H1 (cell line): ENCODE measurements around the gene LAMC1. TPM values are rescaled to one million over a fixed set of nuclear protein-coding genes. Genes with fewer than 3 reads are reported as not detected.

Source experiments
- CTCF ChIA-PET: fragments of 300-600 bp; sonication (Branson Sonifier 250); formaldehyde crosslinking; loops from one replicate; lab custom pipeline; 2021; ENCODE audit not compliant: partially characterized antibody; lab: Charles Lee
- POLR2A ChIA-PET: fragments of 300-600 bp; sonication (Branson Sonifier 250); formaldehyde crosslinking; loops from one replicate; lab custom pipeline; 2021; ENCODE audit warnings: inconsistent platforms; ENCODE audit not compliant: partially characterized antibody; lab: Charles Lee
- DNase-seq, 2 experiments: peaks; one replicate each; pipeline versions ENCODE4 v3.0.0 to v3.0.0-alpha.2; 2010 to 2022; ENCODE audit warnings: low spot score in 2 of 2, low read depth in 1 of 2, mixed read lengths in 1 of 2
- FAIRE-seq: peaks from 2 replicates; lab custom pipeline; 2011; peaks lifted over from hg19 to GRCh38; lab: Jason Lieb, UNC
- H2AFZ ChIP-seq: 2 replicates; pipeline ENCODE4 v1.8.1; 2012; ENCODE audit warnings: low read length, inconsistent platforms
- H2AK5ac ChIP-seq: 2 replicates; pipeline ENCODE4 v1.6.1; 2013; ENCODE audit warnings: low read depth, low read length
- H2BK120ac ChIP-seq: replicated peaks from 2 replicates; pipeline ENCODE3; 2013; ENCODE audit warnings: low read depth, low read length, inconsistent platforms
- H2BK12ac ChIP-seq: 2 replicates; pipeline ENCODE4 v1.6.1; 2013; ENCODE audit warnings: low read depth, low read length
- H2BK15ac ChIP-seq: 2 replicates; pipeline ENCODE4 v1.6.1; 2013; ENCODE audit warnings: low read length
- H2BK20ac ChIP-seq: 2 replicates; pipeline ENCODE4 v1.6.1; 2013; ENCODE audit warnings: low read length
- H2BK5ac ChIP-seq: 2 replicates; pipeline ENCODE4 v1.6.1; 2013; ENCODE audit warnings: low read depth, low read length
- H3K14ac ChIP-seq: 2 replicates; pipeline ENCODE4 v1.6.1; 2013; ENCODE audit warnings: inconsistent platforms; ENCODE audit not compliant: insufficient read length
- H3K18ac ChIP-seq: 2 replicates; pipeline ENCODE4 v1.6.1; 2013; ENCODE audit warnings: low read length; ENCODE audit errors: extremely low read depth
- H3K23ac ChIP-seq: 2 replicates; pipeline ENCODE4 v1.6.1; 2013; ENCODE audit warnings: inconsistent platforms; ENCODE audit not compliant: insufficient read length
- H3K23me2 ChIP-seq: 2 replicates; pipeline ENCODE4 v1.6.1; 2013; ENCODE audit warnings: low read depth, low read length
- H3K27ac ChIP-seq: 2 replicates; pipeline ENCODE4 v1.6.1; 2011; ENCODE audit warnings: low read depth, low read length, inconsistent platforms
- H3K27me3 ChIP-seq, 4 experiments: replicated peaks in 1 of 4; 1 replicate in 1 of 4; 2 replicates in 3 of 4; pipeline versions ENCODE4 v1.6.1 to v1.8.1; 2011 to 2013; ENCODE audit warnings: low read length in 3 of 4, mild to moderate bottlenecking in 3 of 4, inconsistent platforms in 2 of 4, mixed read lengths in 2 of 4, moderate library complexity in 1 of 4; ENCODE audit not compliant: control insufficient read depth in 3 of 4, insufficient read depth in 3 of 4; ENCODE audit errors: extremely low read depth in 1 of 4
- H3K36me3 ChIP-seq, 4 experiments: 2 replicates each; pipeline versions ENCODE4 v1.6.1 to v1.8.1; 2011 to 2013; ENCODE audit warnings: mild to moderate bottlenecking in 4 of 4, low read length in 3 of 4, moderate library complexity in 2 of 4, control low read depth in 1 of 4, inconsistent platforms in 1 of 4; ENCODE audit not compliant: insufficient read depth in 4 of 4, control insufficient read depth in 2 of 4
- H3K4ac ChIP-seq: replicated peaks from 2 replicates; pipeline ENCODE3; 2013; ENCODE audit warnings: low read length, low read depth, mixed read lengths, inconsistent platforms; ENCODE audit not compliant: insufficient read length
- H3K4me1 ChIP-seq, 4 experiments: replicated peaks in 1 of 4; 1 replicate in 1 of 4; 2 replicates in 3 of 4; pipeline versions ENCODE4 v1.6.1 to v1.8.1; 2011 to 2013; ENCODE audit warnings: low read length in 3 of 4, inconsistent platforms in 2 of 4, mixed read lengths in 1 of 4; ENCODE audit not compliant: insufficient read depth in 4 of 4, control insufficient read depth in 3 of 4
- H3K4me2 ChIP-seq, 2 experiments: 2 replicates each; pipeline versions ENCODE4 v1.6.1 to v1.8.1; 2011 to 2013; ENCODE audit warnings: low read depth in 2 of 2, low read length in 2 of 2, control low read depth in 1 of 2, inconsistent platforms in 1 of 2, mild to moderate bottlenecking in 1 of 2; ENCODE audit not compliant: insufficient read depth in 1 of 2
- H3K4me3 ChIP-seq, 4 experiments: fragments of 200-600, 300-600 bp in 1 of 4; sonication (generic), shearing (Covaris generic), sonication (Bioruptor Twin) in 1 of 4; 2 replicates each; pipeline versions ENCODE4 v1.5.1 to v1.8.1; 2011 to 2016; ENCODE audit warnings: low read length in 4 of 4, low read depth in 3 of 4, control low read depth in 2 of 4, inconsistent platforms in 2 of 4, mild to moderate bottlenecking in 2 of 4, mixed read lengths in 1 of 4, moderate library complexity in 1 of 4; ENCODE audit not compliant: insufficient read depth in 2 of 4; ENCODE audit errors: extremely low read depth in 1 of 4
- H3K56ac ChIP-seq: replicated peaks from 2 replicates; pipeline ENCODE3; 2013; ENCODE audit warnings: low read depth, mild to moderate bottlenecking, mixed read lengths, low read length, inconsistent platforms; ENCODE audit not compliant: insufficient read length
- H3K79me1 ChIP-seq: 2 replicates; pipeline ENCODE4 v1.6.1; 2013; ENCODE audit warnings: low read depth, low read length, control low read depth
- H3K79me2 ChIP-seq, 2 experiments: 2 replicates each; pipeline versions ENCODE4 v1.6.1 to v1.8.1; 2012 to 2013; ENCODE audit warnings: low read length in 2 of 2, mild to moderate bottlenecking in 2 of 2, inconsistent platforms in 1 of 2; ENCODE audit not compliant: insufficient read depth in 2 of 2, control insufficient read depth in 1 of 2
- H3K9ac ChIP-seq, 4 experiments: replicated peaks in 1 of 4; 1 replicate in 1 of 4; 2 replicates in 3 of 4; pipeline versions ENCODE4 v1.6.1 to v1.8.1; 2011 to 2013; ENCODE audit warnings: low read depth in 3 of 4, low read length in 3 of 4, control low read depth in 2 of 4, mild to moderate bottlenecking in 2 of 4, moderate library complexity in 2 of 4, inconsistent platforms in 1 of 4; ENCODE audit errors: extremely low read depth in 1 of 4
- H3K9me3 ChIP-seq, 2 experiments: 2 replicates each; pipeline versions ENCODE4 v1.6.1 to v1.8.1; 2012 to 2013; ENCODE audit warnings: mild to moderate bottlenecking in 2 of 2, moderate library complexity in 2 of 2, control low read depth in 1 of 2, inconsistent platforms in 1 of 2, low read depth in 1 of 2, low read length in 1 of 2, mixed read lengths in 1 of 2; ENCODE audit not compliant: insufficient read depth in 2 of 2
- H4K20me1 ChIP-seq, 2 experiments: replicated peaks in 1 of 2; 2 replicates each; pipeline versions ENCODE3 to v1.8.1; 2011 to 2013; ENCODE audit warnings: inconsistent platforms in 2 of 2, low read length in 2 of 2, mild to moderate bottlenecking in 1 of 2; ENCODE audit not compliant: insufficient read depth in 2 of 2, control insufficient read depth in 1 of 2
- H4K5ac ChIP-seq: 2 replicates; pipeline ENCODE4 v1.6.1; 2013; ENCODE audit warnings: low read length, low read depth, mixed read lengths, inconsistent platforms; ENCODE audit not compliant: insufficient read length
- H4K8ac ChIP-seq: 2 replicates; pipeline ENCODE4 v1.8.0; 2013; ENCODE audit warnings: mild to moderate bottlenecking, moderate library complexity, low read length, inconsistent platforms; ENCODE audit not compliant: insufficient read depth; ENCODE audit errors: extremely low read depth
- H4K91ac ChIP-seq: replicated peaks from 2 replicates; pipeline ENCODE3; 2013; ENCODE audit warnings: low read length, mixed read lengths, inconsistent platforms; ENCODE audit not compliant: insufficient read length
- CHD2 ChIP-seq: IDR thresholded peaks from 2 replicates; pipeline ENCODE4 v1.6.1; 2012; ENCODE audit warnings: low read length, improper control_type of control experiment
- E2F6 ChIP-seq: IDR thresholded peaks from 2 replicates; pipeline ENCODE4 v1.6.1; 2012; ENCODE audit warnings: inconsistent platforms
- RXRA ChIP-seq: IDR thresholded peaks from 2 replicates; pipeline ENCODE4 v1.6.1; 2011; ENCODE audit warnings: low read depth, mild to moderate bottlenecking, low read length, moderate library complexity; ENCODE audit not compliant: insufficient read depth
- SIX5 ChIP-seq: IDR thresholded peaks from 2 replicates; pipeline ENCODE4 v1.6.1; 2011; ENCODE audit warnings: mild to moderate bottlenecking, low read depth, low read length
- TAF7 ChIP-seq: optimal IDR thresholded peaks from 2 replicates; pipeline ENCODE3; 2011; ENCODE audit warnings: low read depth, mild to moderate bottlenecking, inconsistent platforms, low read length, moderate library complexity, borderline replicate concordance
- WGBS, 2 experiments: shearing (Covaris generic) in 1 of 2; methylation state at CpG; one replicate each; pipeline versions ENCODE4 v1.1.6 to v1.1.7; 2013 to 2015; ENCODE audit warnings: low lambda C conversion rate in 2 of 2, mixed read lengths in 2 of 2, inconsistent platforms in 1 of 2, low coverage in 1 of 2, missing lambda C conversion rate in 1 of 2; ENCODE audit not compliant: insufficient replicate concordance in 2 of 2, insufficient coverage in 1 of 2, insufficient read length in 1 of 2; ENCODE audit errors: extremely low coverage in 1 of 2, missing lambda C conversion rate in 1 of 2; 5-methylcytosine and 5-hydroxymethylcytosine counted together
- polyA plus RNA-seq, 7 experiments: library from polyadenylated mRNA; depleted of rRNA in 3 of 7; stranded (reverse) in 5 of 7; unstranded in 2 of 7; fragments of >200 nt in 5 of 7; fragments of 200-250 nt in 2 of 7; gene quantifications; 1 replicate in 5 of 7; 2 replicates in 1 of 7; 4 replicates in 1 of 7; pipeline versions ENCODE4 v1.2.1 to v1.2.3, GENCODE V29; 2011 to 2013; ENCODE audit warnings: missing spikeins in 2 of 7, mixed read lengths in 2 of 7
- total RNA-seq: library from RNA; stranded (reverse); fragmentation: NEBNext Ultra II Directional; extraction: Animal tissue kit (Norgen Biotek cat#: 25700); gene quantifications from 2 replicates; pipeline ENCODE4 v1.2.1, GENCODE V29; 2021

LAMC1 gene
- total and polyA plus RNA-seq, 2 of the 8 experiments (the other 6 are each of a cell fraction or from before 2014, with no cell fraction given): 47.6 to 90.3 TPM

GRCh38 chr1:183135336-183135735 lies 112.1 kb downstream of the LAMC1 start:
- Histone ChIP-seq H3K4me1 (no peaks in the 10 kb centered on the region), H3K23ac (no peak overlapping the region), H2BK20ac (no peak overlapping the region), H2BK15ac (no peak overlapping the region), H3K79me2 (no peaks in the 10 kb centered on the region), H3K9me3 (no peaks in the 10 kb centered on the region), H3K4me2 (no peak overlapping the region), H4K20me1 (no peaks in the 10 kb centered on the region), H3K4ac (no peak overlapping the region), H3K4me3 (no peak overlapping the region), H4K8ac (no peak overlapping the region), H2BK5ac (no peak overlapping the region), H3K23me2 (no peaks in the 10 kb centered on the region), H3K27me3 (no peaks in the 10 kb centered on the region), H4K91ac (no peak overlapping the region), H3K36me3 (peaks cover 2 to 38% (median 19%) of the 10 kb centered on the region in 4 experiments; a peak in 5 of 8 replicates), H3K14ac (no peak overlapping the region), H2AFZ (no peak overlapping the region), H2AK5ac (no peak overlapping the region), H3K18ac (no peak overlapping the region), H3K9ac (no peak overlapping the region), H3K27ac (no peak overlapping the region), H4K5ac (no peak overlapping the region), H3K79me1 (no peaks in the 10 kb centered on the region), H2BK120ac (no peak overlapping the region), H2BK12ac (no peak overlapping the region), H3K56ac (no peak overlapping the region)
- WGBS, 2 experiments: 87% methylated on average over 2 of the region's 2 CpGs; no CpG with 5 or more reads in 1 of the 2 experiments
- no peak for FAIRE-seq
- ChIA-PET POLR2A (no interaction called here), CTCF (interaction anchor here (3.2 kb wide), 1 partner anchor 100 kb away, joined by 10 read pairs; no protein-coding TSS in a partner anchor)
- DNase-seq: no peak
- TF ChIP-seq CHD2 (no peak), TAF7 (no peak), RXRA (no peak), E2F6 (no peak), SIX5 (no peak)
